H1 (cell line): ENCODE data around the gene SCG2. TPM values are rescaled to one million over a fixed set of nuclear protein-coding genes. Genes with fewer than 3 reads are reported as not detected.

Source experiments
- BCL11A ChIP-seq, 2 experiments: IDR thresholded peaks; one replicate each; pipeline ENCODE4 v1.6.1; 2011; ENCODE audit warnings: low read depth in 2 of 2, low read length in 2 of 2, mild to moderate bottlenecking in 2 of 2
- GABPA ChIP-seq: IDR thresholded peaks from 2 replicates; pipeline ENCODE4 v1.6.1; 2011; ENCODE audit warnings: mild to moderate bottlenecking, low read length, moderate library complexity, borderline replicate concordance; ENCODE audit not compliant: insufficient read depth
- TAF1 ChIP-seq: IDR thresholded peaks from 2 replicates; pipeline ENCODE4 v1.6.1; 2011; ENCODE audit warnings: mild to moderate bottlenecking, low read depth, low read length
- ZNF274 ChIP-seq: IDR thresholded peaks from 2 replicates; pipeline ENCODE4 v1.7.0; 2012; ENCODE audit warnings: low read length, borderline replicate concordance; ENCODE audit errors: extremely low read depth
- polyA plus RNA-seq, 7 experiments: library from polyadenylated mRNA; depleted of rRNA in 3 of 7; stranded (reverse) in 5 of 7; unstranded in 2 of 7; fragments of >200 nt in 5 of 7; fragments of 200-250 nt in 2 of 7; gene quantifications; 1 replicate in 5 of 7; 2 replicates in 1 of 7; 4 replicates in 1 of 7; pipeline versions ENCODE4 v1.2.1 to v1.2.3, GENCODE V29; 2011 to 2013; ENCODE audit warnings: missing spikeins in 2 of 7, mixed read lengths in 2 of 7
- total RNA-seq: library from RNA; stranded (reverse); fragmentation: NEBNext Ultra II Directional; extraction: Animal tissue kit (Norgen Biotek cat#: 25700); gene quantifications from 2 replicates; pipeline ENCODE4 v1.2.1, GENCODE V29; 2021
- TF ChIP-seq, protein P1 (sequence below): fragments of 300-600 bp; sonication (generic); IDR thresholded peaks from 2 replicates; pipeline ENCODE4 v1.7.1; 2012; ENCODE audit warnings: low read length, moderate library complexity, mild to moderate bottlenecking, inconsistent platforms; ENCODE audit not compliant: insufficient replicate concordance

The SCG2 gene
- total and polyA plus RNA-seq, 2 of the 8 experiments (the other 6 are each of a cell fraction or from before 2014, with no cell fraction given), result 0.54 to 1.0 TPM

DNA sequence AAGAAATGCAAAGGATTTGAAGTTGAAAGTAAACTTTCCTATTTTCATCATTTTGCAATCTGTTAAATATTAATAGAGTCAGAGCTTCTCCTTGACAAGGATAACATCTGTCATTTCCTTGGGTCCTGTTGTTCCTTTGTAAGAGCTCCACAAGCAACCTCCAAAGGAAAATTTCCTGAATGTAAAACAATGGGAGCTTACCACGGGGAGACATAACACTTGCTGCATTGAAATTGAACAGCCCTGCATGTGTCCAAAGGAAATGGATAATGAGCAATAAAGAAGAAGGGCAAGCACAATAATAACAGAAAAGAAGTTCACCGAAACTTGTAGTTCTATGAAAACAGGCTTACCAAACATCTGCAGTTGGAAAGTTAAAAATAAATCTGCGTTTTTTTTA is 42.0 kb upstream of the SCG2 start (continued):
- TF ChIP-seq GABPA (no peak), TAF1 (no peak), BCL11A (IDR thresholded peaks at IDR 0.05; ENCODE audit: low read depth in 2 of 2, low read length in 2 of 2) (no peak), ZNF274 (no peak)
- TF ChIP-seq, protein P1, sequence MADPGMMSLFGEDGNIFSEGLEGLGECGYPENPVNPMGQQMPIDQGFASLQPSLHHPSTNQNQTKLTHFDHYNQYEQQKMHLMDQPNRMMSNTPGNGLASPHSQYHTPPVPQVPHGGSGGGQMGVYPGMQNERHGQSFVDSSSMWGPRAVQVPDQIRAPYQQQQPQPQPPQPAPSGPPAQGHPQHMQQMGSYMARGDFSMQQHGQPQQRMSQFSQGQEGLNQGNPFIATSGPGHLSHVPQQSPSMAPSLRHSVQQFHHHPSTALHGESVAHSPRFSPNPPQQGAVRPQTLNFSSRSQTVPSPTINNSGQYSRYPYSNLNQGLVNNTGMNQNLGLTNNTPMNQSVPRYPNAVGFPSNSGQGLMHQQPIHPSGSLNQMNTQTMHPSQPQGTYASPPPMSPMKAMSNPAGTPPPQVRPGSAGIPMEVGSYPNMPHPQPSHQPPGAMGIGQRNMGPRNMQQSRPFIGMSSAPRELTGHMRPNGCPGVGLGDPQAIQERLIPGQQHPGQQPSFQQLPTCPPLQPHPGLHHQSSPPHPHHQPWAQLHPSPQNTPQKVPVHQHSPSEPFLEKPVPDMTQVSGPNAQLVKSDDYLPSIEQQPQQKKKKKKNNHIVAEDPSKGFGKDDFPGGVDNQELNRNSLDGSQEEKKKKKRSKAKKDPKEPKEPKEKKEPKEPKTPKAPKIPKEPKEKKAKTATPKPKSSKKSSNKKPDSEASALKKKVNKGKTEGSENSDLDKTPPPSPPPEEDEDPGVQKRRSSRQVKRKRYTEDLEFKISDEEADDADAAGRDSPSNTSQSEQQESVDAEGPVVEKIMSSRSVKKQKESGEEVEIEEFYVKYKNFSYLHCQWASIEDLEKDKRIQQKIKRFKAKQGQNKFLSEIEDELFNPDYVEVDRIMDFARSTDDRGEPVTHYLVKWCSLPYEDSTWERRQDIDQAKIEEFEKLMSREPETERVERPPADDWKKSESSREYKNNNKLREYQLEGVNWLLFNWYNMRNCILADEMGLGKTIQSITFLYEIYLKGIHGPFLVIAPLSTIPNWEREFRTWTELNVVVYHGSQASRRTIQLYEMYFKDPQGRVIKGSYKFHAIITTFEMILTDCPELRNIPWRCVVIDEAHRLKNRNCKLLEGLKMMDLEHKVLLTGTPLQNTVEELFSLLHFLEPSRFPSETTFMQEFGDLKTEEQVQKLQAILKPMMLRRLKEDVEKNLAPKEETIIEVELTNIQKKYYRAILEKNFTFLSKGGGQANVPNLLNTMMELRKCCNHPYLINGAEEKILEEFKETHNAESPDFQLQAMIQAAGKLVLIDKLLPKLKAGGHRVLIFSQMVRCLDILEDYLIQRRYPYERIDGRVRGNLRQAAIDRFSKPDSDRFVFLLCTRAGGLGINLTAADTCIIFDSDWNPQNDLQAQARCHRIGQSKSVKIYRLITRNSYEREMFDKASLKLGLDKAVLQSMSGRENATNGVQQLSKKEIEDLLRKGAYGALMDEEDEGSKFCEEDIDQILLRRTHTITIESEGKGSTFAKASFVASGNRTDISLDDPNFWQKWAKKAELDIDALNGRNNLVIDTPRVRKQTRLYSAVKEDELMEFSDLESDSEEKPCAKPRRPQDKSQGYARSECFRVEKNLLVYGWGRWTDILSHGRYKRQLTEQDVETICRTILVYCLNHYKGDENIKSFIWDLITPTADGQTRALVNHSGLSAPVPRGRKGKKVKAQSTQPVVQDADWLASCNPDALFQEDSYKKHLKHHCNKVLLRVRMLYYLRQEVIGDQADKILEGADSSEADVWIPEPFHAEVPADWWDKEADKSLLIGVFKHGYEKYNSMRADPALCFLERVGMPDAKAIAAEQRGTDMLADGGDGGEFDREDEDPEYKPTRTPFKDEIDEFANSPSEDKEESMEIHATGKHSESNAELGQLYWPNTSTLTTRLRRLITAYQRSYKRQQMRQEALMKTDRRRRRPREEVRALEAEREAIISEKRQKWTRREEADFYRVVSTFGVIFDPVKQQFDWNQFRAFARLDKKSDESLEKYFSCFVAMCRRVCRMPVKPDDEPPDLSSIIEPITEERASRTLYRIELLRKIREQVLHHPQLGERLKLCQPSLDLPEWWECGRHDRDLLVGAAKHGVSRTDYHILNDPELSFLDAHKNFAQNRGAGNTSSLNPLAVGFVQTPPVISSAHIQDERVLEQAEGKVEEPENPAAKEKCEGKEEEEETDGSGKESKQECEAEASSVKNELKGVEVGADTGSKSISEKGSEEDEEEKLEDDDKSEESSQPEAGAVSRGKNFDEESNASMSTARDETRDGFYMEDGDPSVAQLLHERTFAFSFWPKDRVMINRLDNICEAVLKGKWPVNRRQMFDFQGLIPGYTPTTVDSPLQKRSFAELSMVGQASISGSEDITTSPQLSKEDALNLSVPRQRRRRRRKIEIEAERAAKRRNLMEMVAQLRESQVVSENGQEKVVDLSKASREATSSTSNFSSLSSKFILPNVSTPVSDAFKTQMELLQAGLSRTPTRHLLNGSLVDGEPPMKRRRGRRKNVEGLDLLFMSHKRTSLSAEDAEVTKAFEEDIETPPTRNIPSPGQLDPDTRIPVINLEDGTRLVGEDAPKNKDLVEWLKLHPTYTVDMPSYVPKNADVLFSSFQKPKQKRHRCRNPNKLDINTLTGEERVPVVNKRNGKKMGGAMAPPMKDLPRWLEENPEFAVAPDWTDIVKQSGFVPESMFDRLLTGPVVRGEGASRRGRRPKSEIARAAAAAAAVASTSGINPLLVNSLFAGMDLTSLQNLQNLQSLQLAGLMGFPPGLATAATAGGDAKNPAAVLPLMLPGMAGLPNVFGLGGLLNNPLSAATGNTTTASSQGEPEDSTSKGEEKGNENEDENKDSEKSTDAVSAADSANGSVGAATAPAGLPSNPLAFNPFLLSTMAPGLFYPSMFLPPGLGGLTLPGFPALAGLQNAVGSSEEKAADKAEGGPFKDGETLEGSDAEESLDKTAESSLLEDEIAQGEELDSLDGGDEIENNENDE, result no peak
